HK-2 (cell line): Measurements from ENCODE around the gene H1-8.

ENCODE experiments used
- DNase-seq: peaks from one replicate; pipeline ENCODE4 v3.0.0-alpha.2; 2018; ENCODE audit not compliant: unreplicated experiment

The H1-8 gene

DNA sequence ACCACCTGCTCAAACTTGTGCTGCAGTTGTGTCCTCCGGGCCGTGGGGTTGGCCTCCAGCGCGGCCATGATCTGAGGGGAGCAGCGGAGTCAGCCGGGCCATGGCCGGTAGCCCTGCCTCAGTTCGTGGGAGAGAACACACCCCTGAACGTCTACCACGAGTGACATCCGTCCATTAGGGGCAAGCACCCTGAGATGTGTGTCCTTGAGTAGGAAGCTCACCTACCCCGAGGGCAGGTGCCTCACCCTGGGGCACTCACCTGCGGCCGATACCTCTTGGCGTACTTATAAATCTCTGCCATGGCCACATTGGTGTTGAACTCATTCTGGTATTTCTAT lies 13.4 kb downstream of the H1-8 start:
- no peak for DNase-seq

DNA sequence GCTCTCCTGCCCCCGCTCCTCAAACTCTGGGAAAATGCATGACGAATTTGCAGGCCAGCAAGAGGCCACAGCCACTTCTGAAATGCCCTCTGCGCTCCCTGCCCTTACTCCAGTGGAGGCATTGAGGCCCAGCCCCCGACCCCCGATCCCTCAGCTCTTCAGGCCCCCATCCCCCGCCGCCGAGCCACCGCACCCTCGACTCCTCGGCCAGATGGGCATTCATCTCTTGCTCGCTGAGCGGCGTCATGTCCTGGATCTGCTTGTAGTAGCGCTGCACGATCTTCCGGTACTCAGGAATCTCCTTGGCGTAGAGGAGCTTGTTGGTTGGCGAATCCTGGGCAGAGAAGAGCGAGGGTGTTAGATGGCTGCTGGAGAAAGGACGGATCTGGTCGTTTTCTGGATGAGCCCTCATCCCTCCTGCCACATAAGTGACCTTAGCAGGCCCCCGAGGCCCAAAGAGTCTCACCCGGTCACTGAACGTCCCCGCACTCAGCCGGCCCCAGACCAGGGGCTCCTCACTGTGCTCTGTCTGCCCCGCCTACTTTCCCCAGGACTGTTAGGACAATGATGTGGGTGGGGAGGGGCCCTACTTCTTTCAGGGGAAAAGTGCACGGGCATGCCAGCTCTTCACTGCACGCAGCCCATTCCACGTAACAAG lies 14.0 kb downstream of the H1-8 start:
- no peak for DNase-seq

DNA sequence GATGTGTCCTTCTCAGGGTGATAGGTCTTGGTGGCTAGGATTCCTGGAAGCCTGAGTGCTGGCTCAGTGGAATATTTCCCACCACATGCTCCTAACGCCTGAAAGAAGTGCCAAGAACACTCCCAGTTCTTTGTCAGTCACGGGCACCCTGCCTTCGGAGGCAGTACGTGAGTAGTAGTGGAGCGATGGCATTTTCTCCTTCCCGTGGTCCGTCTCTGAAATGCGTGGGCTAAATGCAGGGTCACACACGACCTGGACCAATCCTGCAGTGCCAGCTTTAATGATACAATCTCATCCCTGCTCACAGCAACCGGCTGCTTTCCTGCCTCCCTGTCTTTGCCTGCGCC lies 14.5 kb downstream of the H1-8 start:
- DNase-seq = no peak

DNA sequence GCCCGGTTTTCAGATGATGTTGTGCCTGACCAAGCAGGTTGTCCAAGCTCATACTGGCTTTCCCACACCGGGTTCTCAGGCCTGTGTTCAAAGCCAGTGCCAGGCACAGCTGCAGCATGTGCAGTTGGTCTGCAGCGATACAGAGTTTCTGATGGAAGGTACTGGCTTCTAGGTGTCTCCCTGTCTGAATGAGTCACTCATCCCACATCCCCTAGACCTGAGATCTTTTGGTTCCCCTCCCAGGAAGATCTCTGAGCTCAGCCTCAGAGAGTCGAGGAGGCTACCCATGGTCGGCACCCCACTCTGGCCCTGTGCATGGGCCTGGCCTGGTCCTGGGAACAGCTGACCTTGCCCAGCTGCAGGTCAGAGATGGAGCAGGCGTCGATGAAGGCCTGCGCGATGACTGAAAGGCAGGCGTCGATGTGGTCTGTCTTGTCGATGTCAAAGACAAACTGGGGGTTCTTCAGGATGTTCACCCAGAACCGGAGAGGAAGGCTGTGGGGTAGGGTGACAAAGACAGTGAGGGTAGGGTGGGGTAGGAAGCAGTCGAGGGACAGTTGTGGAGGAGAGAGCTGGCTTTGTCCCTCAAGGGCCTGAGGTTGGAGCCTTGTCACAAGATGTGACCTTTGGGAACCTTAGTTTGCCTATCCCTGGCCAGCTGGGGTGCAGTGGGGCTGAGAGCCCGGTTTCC lies 15.3 kb downstream of the H1-8 start:
- DNase-seq = no peak

DNA sequence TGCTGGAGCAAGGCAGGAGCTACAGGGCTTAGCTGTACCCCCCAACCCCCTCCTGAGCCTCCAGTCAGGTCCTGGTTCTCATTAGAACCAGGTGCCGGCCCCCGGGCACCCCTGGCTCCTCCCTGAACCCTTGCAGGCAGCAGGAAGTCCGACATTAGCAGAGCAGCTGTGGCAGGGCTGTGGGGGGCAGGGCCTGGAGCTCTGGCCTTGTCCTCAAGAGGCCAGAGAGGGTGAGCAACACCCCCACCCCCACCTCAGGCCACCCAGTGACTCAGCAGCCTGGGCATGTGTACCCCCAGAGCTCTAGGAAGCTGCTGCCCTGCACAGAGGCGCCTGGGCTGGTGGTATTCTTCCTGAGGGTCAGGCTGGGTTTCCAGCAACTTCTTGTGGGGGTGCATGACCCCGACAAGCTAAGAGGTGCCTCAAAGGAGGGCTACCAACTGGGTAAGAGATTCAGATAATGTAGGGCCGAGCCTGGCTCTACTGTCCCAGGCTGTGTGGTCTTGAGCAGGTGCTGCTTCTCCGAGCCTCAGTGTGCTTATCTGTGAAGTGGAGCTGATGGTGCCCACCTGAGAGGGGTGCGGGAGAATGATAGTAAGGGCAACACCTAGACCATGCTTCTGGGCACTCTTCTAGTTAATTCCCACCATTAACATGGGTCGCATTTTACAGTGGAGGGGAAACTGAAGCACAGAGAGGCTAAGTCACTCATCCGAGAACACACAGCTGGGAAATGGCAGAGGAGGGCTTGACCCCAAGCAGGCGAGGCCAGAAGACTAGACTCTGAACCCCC lies 16.0 kb downstream of the H1-8 start:
- DNase-seq = peak; percentile 88

DNA sequence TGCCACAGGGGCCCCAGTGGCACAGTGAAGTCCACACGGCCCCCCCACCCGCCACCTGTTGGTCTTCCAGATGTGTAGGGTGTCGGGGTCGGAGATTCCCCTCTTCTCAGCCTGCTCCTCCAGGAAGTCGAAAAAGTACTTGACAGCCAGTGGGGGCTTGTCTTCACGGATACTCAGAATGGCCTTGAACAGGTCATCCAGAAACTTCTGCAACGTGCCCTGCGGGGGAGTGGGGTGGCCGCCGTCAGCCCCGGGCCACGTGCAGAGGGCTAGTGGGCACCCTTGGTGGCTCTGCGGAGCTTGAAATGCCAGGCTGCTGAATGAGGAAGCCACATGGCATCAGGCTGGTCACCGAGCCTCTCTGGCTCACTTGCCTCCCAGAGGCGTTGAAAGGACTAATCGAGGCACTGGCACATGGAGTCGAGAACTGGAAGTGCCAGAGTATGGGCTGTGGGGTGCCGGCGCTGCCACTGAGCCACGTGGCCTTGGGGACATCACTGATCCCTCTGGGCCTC lies 16.6 kb downstream of the H1-8 start:
- DNase-seq = no peak

DNA sequence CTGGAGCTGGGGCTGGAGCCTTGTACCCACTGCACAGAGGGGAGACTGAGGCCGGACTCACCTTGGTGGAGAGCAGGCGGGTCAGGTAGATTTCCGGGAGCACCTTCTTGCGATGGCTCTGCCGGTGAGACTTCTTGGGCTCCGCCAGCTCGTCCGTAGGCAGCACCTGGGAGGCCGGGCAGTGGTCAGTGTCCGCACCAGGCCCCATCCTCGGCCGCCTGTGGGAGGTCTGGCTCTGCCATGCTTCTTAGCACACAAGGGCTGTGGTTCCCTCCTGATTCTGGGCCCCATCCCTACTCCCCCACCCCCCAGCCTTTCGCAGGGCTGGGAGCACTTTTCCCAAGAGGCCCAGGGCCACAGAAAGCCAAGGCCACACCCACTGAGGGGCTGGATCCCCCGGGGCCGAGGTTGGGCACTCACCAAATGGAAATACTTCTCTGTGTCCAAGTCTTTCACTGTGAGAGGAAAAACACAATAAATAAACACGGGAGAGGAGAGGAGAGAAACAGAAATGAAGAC lies 17.4 kb downstream of the H1-8 start:
- peak; percentile 50 for DNase-seq

DNA sequence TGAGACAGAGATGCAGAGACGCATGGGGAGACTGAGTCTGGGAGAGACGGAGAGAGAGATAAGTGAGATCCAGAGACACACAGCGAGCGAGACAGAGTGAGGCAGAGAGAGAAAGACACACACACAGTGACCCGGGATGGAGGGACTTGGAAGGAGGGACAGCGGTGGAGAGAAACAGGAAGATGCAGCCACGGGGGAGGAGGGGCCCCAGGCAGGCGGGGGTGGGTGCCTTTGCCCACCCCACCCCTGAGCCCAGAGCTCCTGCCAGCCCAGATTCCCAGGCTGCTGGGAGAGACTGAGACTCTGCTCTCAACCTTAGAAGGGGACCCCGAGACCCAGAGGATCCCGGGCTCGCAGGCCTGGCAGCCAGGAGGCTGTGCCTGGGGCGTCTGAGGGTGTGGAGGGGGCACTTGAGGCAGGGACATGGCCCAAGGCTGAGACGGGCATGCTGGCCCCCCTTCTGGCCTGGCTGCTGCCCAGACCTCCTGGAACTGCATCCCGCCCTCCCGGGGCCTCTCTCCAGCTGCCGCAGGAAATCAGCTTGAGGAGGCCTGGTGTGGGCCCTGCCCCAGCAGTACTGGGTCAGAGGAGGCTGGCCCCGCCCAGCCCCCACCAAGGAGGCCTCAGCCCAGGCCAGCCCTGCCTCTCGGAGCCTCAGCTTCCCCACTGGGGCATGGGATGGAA lies 18.1 kb downstream of the H1-8 start:
- peak; percentile 61 for DNase-seq

DNA sequence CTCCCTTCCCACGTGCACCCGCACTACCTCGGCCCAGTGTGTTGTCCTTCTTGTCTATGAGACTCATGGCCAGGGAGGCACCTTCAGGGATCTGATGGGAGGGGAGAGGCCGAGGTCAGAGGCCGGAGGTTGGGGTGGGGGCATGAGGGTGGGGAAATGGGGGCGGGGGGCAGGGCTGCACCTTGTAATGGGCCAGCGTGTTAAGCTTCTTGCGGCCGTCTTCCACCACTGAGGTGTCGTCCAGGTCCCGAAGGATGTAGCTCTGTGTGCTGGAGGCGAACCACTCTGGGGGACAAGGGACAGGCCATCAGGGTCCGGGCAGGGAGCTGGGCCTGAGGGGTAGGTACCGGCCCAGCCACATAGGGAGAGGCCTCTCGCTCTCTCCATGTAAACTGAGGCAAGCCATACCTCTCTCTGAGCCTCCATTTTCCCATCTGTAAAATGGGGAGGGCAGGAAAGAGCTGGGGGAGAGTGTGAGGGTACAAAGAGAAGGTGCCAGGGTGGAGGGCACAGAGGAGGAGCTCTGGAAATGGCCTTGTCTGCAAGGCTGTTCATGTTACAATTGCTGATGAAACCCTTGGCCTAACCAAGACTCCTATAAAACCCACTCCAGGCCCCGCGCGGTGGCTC lies 18.8 kb downstream of the H1-8 start:
- DNase-seq = no peak

DNA sequence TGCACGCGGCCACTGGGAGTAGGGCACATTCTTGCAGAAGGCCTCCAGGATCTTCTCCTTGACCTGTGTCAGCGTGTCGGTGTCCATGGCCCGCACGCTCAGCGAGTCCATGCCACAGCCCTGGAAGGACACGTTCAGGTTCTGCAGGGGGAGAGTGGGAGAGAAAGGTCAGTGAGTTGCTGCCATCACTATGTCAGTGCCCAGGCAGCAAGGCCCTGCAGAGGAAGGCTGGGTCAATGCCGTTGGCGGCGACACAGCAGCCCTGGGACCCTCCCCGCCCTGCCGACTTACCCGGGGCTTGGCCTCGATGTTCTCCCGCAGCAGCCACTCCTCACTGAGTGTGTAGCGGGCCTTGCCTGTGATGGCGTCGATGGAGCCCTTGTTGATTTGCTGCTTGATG lies 19.8 kb downstream of the H1-8 start:
- no peak for DNase-seq

DNA sequence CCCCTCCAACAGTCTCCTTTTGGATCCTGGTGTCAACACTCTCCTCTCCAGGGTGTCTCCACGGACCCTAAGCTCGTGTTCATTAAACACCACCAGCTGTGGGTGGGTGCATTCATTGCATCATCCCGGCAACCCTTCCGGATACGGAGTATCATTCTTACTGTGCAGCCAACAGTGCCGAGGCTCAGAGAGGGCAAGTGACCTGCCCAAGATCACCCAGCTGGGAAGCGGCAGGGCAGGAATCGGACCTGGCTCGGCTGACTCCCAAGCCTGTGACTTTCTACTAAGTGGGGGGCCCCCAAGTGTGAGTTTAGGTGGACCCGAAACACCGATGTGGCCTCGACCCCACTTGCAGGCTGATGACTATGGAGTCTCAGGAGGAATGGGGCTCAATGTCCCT lies 20.4 kb downstream of the H1-8 start:
- no peak for DNase-seq

DNA sequence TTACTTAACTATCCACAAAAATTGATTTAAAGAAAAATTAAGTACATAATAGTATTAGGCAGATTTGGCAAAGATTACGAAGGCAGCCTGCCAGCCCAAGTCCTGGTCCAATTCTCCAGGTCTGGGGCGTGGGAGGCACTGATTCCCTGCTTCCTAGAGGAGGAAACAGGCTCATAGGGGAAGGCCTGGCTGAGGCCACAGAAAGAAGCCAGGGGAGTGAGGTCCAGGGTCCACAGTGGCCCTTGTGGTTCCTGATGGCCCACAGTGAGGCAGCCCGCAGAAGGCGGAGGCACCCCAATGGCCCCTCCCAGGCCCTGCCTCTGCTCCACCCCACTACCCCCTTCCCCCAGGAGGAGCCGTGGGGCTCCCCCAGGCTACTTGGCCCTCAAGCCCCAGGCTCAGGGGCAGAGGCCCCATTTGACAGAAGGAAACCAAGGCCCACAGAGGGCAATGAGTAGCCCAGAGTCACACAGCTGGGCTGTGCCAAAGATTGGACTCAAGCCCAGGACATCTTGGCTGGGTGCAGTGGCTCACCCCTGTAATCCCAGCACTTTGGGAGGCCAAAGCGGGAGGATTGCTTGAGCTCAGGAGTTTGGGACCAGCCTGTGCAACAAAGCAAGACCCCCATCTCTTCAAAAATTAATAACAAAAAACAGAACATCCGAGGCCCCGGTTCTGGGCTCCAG lies 21.0 kb downstream of the H1-8 start:
- no peak for DNase-seq

DNA sequence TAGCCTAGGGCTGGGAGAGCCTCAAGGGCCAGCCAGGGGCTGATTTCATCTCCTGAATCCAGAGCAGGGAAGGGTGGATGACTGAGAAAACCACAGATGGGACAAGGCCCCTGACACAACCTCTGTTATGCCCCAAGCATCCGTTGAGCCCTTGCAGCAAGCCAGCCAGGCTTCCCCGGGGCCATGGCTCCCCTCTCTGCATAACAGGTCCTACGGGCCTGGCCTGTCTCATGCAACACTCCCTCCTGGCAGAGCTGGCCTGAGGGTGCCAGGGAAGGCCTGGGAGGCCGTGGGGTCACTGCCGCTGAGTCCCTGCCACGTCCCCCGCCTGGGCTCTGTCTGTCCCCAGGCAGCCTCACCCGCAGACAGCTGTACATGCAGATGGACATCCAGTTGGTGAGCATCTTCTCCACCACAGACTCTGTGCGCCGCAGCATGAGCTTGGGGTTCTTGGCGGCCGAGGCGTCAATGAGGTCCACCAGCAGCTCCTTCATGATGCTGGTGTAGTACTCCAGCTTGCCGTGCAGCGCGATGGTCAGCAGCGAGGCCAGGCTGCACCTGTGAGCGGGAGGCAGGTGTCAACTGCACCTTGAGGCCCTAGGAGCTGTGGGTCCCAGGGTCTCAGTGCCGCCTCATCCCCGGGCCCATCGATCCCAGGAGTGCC lies 22.1 kb downstream of the H1-8 start:
- no peak for DNase-seq

DNA sequence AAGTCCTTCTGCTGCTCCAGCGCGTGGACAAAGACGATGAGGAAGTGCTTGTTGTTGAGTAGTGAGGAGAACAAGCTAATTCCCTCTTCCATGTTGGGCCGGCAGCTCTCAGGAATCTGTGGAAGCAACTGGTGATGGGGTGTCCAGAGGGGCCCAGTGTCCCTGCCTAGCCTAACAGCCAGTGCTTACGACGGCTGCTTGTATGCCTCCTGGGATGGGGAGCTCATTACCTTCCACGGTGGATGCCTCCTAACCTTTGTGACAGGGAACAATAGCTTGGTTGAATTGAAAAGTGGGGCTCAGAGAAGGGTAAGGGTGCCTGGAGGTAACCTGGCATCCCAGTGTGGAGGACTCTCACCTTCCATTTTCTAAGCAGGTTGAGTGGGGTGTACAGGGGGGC lies 22.9 kb downstream of the H1-8 start:
- no peak for DNase-seq

DNA sequence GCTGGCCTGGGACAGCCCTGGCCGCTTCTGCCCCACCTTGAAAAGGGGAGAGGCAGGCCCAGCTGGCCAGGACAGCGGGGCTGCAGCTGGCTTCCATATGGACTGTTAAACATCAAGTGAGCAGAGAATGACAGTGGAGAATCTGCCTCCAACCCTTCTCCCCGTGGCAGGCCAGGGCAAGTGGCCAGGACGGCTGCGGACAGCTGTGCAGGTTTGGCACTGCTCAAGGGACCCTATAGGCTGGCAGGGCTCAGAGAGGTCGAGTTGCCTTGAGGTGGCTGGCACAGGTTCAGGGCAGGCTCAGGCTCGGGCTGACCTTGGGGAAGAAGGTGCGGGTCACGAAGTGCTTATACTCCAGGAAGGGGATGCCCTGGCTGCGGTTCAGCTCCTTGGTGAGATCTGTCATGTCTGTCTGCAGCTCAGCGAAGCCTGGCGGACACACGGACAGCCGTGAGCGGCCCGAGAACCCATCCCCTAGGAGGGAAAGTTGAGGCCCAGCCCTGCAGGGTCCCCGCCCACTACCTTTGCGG lies 24.3 kb downstream of the H1-8 start:
- no peak for DNase-seq

DNA sequence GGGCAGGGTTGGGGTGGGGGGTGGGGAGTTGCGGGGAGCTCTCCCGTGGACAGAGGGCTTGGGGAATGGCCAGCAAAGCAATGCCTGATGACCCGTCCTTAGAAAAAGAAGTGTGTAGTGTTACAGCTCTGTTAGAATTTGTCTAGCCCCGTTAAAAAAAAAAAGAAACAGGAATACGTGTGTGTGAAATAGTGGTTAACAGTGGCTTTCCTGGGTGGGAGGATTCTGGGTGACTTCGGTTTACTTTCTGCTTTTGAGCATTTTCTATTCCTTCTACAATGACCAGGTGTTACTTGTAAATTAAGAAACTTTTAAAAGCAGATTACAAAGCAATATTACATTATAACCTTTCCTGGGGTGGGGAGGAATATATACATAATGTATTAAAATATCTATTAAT lies 25.0 kb downstream of the H1-8 start:
- DNase-seq = no peak

DNA sequence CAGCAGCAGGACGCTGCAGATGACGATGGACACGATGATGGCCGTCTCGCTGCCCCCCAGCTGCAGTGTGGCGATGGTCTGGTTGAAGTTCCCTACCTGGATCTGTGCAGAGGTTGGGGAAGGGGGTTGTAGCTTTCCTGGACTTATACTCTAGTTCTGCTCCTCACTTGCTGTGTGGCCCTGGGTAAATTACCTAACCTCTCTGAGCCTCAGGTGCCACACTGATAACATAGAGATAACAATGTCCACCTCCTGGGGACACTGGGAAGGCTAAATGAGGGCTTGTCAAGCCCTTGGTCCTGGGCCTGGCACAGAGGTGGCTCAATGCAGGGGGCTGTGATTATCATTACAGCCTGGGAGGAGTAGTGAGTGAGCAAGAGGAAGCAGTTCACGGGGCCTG lies 26.9 kb downstream of the H1-8 start:
- no peak for DNase-seq

DNA sequence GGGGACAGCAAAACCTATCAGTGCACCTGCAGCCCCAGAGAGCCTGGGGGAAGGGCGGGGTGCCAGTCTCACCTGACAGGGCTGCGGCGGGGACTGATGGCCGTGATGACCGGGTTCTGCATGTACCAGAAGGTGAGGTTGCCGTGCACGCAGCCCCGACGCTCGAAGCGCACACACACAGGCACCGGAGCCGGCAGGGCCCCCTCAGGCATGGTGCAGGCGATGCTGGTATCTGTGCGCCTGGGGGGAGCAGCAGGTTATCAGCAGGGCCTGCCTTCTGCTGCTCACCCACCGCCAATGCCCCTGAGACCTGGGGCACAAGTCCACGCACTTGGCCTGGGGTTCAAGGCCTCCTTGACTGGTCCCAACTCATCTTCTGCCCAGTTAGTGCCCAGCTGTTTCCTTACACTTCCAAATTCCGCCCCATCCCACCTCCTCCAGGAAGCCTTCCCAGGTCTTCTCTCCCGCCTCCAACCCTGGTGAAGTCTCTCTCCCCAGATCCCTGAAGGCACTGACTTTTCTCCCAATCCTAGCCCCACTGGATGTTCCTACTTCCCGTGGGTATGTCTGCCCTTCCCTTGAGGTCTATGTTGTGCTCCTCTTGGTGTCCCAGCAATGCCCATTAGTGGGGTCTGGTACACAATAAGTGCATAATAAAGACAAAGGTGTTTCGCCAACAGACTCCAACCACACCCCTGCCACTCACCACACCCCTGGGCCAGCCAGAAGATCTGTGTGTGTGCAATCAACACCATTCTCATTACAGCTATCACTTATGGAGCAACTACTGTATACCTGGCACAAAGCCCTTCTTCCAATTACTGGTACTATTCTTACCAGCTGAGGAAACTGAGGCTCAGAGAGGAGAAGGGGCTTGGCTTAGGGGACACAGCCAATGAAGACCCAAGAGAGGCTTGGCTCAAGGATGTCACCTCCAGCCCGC lies 28.9 kb downstream of the H1-8 start:
- DNase-seq = no peak

DNA sequence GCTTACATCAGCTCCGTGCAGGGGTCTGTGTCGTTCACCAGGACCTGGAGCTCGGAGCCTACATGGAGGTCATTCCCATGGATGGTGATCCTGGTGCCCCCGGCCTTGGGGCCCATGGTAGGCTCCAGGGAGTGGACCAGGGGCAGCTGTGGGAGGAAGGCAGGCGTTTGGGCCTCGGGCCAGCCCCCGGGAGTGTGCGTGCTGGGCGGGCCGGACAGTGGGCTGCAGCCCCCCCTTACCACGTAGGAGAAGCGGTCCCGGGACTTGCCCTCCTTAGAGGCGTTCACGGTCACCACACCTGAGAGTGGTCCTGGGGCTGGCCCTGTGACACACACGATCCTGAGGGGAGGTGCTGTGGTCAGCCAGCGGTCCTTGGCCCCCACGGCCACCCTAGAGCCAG lies 29.6 kb downstream of the H1-8 start:
- no peak for DNase-seq
